Activated CD8-positive, alpha-beta memory T cell treated with anti-CD3 and anti-CD28 coated beads, Interleukin-2, amount 50 U/mL, for 1 hour (primary cell): ENCODE data around the gene CPD.
"Not testable (repeated sequence)": the region's sequence is repeated elsewhere in the genome, so short reads cannot be mapped to it uniquely, and the experiment has no call there.

Source experiments
- DNase-seq: peaks from one replicate; pipeline ENCODE4 v3.0.0-alpha.2; 2020; ENCODE audit errors: extremely low read depth

Gene CPD

DNA sequence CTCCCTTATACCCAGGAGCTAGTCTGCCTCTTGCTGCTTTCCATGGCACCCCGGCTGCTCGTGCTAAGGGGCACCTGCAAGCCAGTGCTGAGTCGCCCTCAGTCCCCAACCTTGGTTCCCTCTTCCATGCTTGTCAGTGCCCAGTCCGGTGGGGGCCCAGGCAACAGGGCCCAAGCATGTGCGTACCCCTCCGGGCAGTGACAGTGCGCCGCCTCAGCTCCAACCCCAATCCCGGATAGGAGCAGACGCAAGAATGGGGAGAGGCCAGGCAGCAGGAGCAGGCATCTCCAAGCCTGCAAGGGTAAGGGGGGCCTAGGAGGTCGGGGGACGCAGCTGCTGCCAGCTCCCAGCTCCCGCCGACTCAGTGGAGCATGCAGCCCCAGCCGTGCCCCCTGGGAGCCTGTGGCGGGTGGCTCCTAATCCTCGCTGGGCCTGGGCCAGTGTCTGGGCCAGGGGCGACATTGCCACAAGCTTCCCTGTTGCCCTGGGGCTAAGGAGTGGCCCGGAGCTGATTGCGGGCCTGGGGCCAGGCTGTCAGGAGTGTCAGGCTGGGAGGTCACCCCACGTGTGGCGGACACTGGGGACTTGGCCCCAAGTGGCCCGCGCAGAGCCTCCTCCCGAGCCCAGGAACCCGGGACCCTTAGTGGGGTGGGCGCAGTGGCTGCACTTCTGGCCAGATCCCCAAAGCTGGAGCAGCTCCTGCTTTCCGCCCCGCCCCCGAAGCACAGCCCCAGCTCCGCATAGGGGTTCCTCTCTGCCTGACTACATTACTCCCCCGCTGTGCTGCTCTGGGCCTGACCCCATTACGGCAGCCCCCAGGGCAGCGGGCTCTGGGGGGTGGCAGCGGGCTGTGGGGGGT is 9.8 kb downstream of the CPD start:
- no peak for DNase-seq

DNA sequence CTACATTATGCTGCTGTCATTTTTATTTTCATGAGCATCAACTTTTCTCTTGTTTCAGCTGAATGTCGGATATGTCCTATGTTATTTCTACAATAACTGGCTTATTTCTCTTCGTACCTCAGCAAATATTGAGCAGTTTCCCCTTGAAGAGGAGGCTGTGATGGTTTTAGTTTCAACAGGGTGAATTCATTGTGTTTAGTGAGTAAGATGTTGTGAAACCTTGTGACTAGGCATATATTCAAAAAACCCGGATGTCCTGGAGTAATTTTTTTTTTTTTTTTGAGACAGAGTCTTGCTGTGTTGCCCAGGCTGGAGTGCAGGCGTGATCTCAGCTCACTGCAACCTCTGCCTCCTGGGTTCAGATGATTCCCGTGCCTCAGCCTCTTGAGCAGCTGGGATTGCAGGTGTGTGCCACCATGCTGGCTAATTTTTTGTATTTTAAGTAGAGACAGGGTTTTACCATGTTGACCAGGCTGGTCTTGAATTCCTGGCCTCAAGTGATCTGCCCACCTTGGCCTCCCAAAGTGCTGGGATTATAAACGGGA is 11.1 kb downstream of the CPD start:
- no peak for DNase-seq

DNA sequence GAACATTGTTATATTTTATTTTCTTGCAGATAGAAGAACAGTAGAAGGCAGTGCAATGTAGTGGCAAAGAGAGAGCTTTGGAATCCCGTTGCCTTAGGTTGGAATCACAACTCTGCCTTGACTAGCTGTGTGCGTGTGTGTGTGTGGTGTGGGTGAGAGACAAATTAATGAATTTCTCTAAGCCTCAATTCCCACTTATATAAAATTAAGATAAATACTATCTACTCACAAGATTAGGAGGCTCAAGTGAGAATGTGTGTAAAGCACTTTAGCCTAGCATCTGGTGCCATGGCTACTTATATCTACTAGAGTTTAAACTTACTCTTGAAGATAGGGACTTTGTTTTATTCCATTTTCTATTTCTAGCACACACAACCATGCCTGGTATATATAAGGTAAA is 12.8 kb downstream of the CPD start:
- no peak for DNase-seq

DNA sequence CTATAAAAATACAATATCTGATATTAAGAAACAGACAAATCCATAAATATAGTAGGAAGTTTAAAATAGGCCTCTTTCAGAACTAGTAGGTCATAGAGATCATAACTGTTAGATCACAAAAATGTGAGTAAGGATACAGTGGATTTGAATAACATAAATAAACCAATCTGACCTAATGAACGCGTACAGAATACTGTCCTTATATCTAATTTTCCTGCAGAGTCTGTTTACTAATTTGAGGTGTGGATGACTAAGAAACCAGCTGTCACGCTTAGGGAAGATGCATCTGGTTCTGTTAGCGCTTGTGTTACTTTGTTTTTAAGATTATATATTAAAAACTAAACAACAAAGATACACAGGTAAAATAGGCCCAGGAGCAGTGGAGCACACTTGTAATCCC is 14.8 kb downstream of the CPD start:
- DNase-seq, result no peak

DNA sequence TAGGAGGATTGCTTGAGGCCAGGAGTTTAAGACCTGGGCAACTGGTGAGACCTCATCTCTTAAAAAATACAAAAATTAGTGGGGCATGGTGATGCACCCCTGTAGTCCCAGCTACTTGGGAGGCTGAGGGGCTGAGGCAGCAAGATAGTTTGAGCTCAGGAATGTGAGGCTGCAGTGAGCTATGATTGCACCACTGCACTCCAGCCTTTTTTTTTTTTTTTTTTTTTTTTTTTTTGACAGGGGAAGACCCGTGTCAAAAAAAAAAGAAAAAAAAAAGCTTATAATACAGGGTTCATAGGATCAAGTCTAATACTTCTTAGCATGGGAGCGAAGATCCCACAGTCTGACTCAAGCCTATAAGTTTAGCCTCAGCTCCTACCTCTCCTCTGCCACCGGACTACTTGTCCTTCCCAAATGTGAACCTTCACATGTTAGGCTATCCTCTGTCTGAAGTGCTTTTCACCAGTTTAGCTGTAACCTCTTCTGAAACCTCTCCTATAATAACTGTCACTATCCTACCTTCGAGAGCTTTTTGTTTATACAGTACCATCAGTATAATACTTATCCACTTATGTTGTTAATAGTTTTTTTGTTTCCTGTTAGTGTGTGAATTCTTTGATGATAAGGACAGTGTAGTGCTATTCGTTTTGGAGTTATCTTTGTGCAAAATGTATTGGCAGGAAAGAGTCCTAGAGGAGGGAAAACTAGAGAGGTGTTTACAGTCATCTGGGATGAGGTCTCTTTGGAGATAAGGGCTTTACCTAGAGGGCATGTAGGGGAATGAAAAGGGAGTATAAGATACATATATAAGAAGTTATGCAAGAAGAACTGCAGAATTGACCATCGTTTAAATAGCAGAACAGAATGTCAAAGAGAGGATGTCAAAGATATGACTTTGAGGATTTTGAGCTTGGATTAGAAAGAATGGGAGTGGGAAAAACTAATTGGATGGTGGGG is 15.5 kb downstream of the CPD start:
- DNase-seq, result no peak

DNA sequence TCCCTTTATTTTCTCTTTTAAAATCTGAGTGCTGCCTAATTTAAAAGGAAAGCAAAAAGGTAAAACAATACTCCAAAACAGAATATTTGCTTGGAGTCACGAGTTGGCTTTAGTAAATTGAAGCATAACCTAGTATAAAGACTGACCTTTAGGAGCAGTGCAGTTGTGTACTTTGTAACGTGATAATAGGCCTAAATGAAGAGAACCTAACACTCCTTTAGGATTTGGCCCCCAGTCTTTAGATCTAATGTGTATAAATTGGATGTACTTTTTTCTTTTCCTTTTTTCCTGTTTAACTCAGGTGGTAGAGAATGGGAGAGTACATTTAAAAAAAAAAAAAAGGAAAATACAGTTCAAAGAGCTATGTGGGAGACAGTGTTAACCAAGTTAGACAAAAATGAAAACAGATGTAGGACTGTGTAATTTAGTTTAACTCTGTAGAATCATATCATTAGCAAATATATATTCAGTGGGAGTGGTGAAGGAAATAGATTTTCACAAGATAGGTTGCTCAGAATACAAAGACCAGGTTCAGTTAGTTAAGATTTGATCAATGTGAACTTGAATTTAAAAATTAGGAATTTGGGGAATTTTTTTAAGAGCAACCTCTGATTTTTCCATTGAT is 16.8 kb downstream of the CPD start:
- DNase-seq, result no peak

DNA sequence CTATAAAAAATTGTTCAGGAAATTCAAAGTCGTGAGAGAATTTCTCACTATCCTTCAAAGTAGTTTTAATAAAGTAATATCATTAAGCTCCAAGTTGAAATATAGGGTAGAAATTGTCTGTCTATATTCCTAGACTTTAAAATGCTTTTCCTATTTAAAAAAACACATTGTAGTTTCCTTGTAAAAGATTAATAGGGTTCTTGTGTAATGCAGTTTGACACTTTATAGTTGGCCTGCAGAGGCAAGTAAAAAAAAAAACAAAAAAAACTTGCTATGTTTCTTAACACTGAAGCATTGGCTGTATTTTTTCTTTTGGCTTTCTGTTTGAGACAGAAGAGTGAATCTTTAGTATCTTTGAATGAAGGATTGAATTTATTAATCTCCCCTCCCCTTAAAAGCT is 17.4 kb downstream of the CPD start:
- no peak for DNase-seq

DNA sequence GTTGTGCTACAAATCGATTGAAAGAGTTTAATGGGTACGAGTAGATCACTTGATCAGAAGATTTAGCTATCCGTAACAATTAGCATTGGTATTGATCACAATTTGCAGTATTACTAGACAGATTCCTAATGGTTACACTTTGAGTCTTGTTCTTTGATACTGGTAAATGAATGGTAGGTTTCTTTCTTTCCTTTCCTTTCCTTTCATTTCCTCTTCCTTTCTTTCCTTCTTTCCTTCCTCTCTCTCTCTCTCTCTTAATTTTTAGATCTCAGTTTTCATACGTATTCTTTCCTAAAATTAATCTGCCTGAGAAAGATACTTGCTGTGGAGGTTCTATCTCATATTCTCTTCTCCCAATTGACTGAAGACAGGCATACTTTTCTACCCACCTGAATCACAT is 17.9 kb downstream of the CPD start:
- no peak for DNase-seq

DNA sequence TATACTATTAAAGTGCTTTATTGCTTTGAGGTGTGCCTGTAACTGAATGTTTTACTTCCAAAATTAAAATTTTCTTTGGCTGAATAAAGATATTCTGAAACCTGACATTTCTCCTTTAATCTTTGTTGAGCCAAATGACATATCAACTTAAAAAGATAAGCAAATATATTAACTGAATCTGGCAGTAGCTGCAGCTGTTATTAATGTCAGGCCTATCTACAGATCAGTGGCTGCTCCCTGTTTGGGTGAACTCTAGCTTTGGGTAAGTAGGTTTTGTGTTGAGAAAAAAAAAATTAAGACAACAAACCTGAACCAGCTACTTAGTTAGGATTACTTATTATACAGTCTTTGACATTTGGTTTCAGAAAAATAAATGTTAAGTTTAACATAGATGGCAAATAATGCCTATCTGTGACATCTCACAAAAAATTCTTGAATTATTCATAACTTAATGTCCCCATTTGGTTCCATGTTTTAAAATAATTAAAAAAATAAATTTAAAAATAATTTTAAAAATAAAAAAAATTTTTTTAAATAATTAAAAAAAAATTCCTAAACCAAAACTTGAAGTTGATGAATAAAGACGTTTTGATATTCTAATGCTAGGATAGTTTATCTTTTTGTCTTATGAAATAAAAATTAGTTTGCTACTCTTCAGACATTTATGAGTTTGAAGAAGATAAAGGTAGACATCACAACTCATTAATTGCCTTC is 19.8 kb downstream of the CPD start:
- no peak for DNase-seq

DNA sequence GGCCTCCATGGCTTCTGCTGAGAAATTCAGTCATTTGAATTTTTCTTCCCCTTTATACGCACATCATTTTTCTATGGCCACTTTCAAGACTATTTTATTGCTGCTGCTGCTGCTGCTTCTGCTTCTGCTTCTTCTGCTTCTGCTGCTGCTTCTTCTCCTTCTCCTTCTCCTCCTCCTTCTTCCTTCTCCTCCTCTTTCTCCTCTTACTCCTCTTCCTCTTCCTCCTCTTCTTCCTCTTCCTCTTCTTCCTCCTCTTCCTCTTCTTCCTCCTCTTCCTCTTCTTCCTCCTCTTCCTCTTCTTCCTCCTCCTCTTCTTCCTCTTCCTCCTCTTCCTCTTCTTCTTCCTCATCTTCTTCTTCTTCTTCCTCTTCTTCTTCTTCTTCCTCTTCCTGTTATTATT is 22.4 kb downstream of the CPD start:
- DNase-seq, result no peak

DNA sequence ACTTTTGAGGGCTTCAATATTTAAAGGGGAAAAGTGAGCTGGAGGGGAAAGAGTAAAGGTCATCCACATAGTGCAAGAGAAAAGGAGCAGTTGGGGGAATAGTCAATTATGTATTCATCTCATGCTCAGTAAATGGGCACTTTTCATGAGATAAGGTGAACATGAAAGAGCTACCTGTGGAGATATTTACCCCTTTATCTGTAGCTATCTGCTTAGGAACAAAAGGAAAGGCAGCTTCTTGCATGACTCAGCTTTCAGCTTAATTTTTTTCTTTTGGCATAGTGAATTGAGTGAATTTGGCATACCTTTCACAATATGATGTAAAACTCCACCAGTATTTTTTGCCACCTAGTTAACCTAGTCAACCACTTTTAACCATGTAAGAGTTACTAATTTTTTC is 26.4 kb downstream of the CPD start:
- no peak for DNase-seq

DNA sequence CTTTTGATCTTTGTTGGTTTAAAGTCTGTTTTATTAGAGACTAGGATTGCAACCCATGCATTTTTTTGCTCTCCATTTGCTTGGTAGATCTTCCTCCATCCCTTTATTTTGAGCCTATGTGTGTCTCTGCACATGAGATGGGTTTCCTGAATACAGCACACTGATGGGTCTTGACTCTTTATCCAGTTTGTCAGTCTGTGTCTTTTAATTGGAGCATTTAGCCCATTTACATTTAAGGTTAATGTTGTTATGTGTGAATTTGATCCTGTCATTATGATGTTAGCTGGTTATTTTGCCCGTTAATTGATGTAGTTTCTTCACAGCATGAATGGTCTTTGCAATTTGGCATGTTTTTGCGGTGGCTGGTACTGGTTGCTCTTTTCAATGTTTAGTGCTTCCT is 31.9 kb downstream of the CPD start:
- DNase-seq, result not testable (repeated sequence)

DNA sequence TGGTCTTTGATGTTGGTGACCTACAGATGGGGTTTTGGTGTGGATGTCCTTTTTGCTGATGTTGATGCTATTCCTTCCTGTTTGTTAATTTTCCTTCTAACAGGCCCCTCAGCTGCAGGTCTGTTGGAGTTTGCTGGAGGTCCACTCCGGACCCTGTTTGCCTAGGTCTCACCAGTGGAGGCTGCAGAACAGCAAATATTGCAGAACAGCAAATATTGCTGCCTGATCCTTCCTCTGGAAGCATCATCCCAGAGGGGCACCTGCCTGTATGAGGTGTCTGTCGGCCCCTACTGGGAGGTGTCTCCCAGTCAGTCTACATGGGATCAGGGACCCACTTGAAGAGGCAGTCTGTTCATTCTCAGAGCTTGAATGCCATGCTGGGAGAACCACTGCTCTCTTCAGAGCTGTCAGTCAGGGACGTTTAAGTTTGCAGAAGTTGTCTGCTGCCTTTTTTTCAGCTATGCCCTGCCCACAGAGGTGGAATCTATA is 33.3 kb downstream of the CPD start:
- DNase-seq, result not testable (repeated sequence)

DNA sequence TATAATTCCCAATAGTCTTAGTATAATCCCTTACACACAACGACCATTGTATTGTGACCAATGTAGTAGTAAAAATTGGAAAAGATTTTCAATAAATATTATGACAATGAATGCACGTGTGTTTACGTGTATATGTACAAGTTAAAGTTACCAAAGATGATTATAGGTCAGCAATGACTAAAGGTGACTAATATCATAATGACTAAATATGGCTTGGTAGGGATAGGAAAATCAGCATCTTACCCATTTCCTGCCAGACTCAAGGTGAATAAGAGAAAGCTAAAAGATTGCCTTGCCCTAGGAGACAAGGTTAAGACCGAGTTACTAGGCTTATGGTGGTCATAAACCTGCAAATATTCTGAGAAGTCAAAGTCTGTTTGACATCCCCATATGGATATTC is 34.4 kb downstream of the CPD start:
- DNase-seq, result no peak

DNA sequence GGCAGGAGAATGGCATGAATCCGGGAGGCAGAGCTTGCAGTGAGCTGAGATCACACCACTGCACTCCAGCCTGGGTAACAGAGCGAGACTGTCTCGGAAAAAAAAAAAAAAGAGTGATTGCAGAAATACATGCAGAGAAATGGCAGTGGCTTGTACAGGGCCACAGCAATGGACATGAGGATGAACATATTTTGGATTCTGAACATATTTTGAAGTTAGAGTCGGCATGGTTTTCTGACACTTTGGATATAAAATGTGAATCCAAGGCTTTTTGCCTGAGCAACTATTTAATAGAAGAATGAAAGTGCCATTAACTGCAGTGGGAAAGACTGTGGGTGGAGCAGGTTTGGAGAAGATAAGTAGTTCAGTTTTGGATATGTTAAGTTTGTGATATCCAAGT is 35.8 kb downstream of the CPD start:
- DNase-seq, result no peak

DNA sequence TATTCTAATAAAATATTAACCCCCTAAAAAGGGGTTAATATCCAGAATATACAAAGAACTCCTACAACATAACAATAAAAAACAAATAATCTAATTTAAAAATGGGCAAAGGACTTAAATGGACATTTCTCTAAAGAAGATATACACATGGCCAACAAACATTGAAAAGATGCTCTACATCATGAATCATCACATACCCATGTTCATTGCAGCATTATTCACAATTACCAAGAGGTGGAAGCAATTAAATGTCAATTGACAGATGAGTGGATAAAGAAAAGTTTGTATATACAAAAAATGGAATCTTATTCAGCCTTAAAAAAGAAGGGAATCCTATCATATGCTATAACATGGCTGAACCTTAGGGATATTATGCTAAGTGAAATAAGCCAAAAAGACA is 36.8 kb downstream of the CPD start:
- DNase-seq, result no peak

DNA sequence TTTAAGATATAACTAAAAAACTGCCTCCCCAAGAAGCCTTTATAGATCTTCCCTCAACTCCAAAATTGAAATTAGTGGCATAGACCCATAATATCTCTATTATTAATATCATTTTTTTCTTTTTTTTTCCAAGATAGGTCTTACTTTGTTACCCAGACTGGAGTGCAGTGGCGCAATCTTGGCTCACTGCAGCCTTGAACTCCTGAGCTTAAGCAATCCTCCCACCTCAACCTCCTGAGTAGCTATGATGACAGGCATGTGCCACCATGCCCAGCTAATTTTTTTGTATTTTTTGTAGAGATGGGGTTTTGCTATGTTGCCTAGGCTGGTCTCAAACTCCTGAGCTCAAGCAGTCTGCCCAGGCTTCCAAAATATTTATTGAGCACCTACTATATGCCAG is 39.3 kb downstream of the CPD start:
- DNase-seq, result not testable (repeated sequence)

DNA sequence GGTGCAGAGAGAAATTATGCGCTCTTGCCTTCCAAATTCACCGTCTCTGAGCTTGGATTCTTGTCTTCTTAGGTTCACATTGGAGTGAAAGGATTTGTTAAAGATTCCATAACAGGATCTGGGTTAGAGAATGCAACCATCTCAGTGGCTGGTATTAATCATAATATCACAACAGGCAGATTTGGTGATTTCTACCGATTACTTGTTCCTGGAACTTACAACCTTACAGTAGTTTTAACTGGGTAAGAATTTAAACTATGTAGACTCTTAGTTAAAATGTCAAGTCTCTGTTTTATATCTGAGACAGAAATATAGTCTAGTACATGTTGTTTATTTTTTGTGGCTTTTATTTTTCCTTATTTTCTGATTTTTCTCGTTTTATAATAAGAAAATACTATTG is 42.9 kb downstream of the CPD start:
- no peak for DNase-seq

DNA sequence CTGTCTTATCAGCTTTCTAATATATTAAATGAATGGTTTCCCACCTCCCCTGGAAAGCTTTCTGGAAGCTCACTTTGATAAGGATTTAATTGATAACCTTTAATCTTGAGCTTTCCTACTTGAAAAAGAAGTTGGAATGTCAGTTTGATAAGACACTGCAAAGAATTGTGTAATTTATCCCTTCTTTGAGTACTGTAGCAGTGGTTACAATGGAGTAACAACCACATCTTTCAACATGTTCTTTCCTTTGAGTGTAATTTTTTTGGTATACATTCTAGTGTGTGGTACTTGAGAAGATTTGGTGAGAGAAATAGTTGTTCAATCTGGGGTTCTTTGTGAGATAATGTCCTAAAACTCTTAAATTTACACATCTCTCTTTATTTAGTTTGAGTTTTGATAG is 43.4 kb downstream of the CPD start:
- no peak for DNase-seq

DNA sequence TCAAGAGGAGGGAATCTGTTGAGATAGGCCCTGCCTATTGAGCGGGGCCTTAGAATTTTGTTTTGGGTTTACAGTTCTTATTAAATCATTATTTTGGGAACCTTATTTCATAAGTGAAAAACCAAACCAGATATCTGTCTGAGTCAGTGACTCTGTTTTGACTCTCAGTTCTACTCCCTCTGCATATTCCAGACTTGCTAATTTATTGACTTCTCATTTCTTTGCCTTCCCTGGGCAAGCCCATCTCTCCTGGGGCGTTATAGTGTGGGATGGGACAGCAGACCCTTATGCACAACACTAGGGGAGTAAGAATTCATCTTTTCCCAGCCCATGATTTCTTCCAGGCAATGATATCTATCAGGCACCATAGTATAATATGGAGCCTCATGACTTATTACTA is 45.7 kb downstream of the CPD start:
- DNase-seq, result no peak

DNA sequence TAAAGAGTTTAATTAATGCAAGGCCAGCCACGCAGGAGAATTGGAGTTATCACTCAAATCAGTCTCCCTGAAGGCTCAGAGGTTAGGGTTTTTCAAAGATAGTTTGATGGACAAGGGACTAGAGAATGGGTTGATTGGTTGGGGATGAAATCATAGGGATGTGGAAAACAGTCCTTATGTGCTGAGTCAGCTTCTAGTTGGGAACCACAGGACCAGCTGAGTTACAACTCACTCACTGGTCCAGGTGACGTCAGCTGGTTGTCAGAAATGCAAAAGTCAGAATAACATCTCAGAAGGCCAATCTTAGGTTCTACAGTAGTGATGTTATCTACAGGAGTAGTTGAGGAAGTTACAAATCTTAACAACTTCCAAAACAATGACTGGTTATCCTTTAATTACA is 47.6 kb downstream of the CPD start:
- DNase-seq, result no peak
